GM10266 (cell line): ENCODE data around the gene HOXC12.

Source experiments
- DNase-seq: peaks from one replicate; pipeline ENCODE4 v3.0.0; 2012; ENCODE audit errors: extremely low spot score
- CTCF ChIP-seq: IDR thresholded peaks from 2 replicates; pipeline ENCODE4 v1.5.1; 2012; ENCODE audit warnings: mild to moderate bottlenecking, low read depth; ENCODE audit not compliant: control insufficient read depth, insufficient read depth; ENCODE audit errors: missing control alignments

The HOXC12 gene

GRCh38 chr12:53980104-53980801, 25.6 kb downstream of the HOXC12 start:
- no peak for TF ChIP-seq CTCF
- DNase-seq = no peak

- no peak for TF ChIP-seq CTCF
- no peak for DNase-seq
Observed at GRCh38 chr12:53980802-53981496, 26.2 kb downstream of the HOXC12 start.

GRCh38 chr12:53981634-53982565, 27.2 kb downstream of the HOXC12 start:
- DNase-seq = no peak
- TF ChIP-seq CTCF = no peak

GRCh38 chr12:53982648-53983567, 28.2 kb downstream of the HOXC12 start:
- DNase-seq = no peak
- TF ChIP-seq CTCF = no peak

- TF ChIP-seq CTCF = no peak
- DNase-seq = no peak
Observed at GRCh38 chr12:53983568-53983949, 28.9 kb downstream of the HOXC12 start.

GRCh38 chr12:53983950-53984572, 29.4 kb downstream of the HOXC12 start:
- no peak for DNase-seq
- TF ChIP-seq CTCF = no peak
